GM19023 (cell line): ENCODE data around the gene COPS8.

Experiments
- ATAC-seq: cut with Tn5 transposase; IDR thresholded peaks from one replicate; pipeline ENCODE4 v1.9.1; 2021; ENCODE audit warnings: mild to moderate bottlenecking, moderate library complexity; ENCODE audit not compliant: unreplicated experiment

Gene COPS8

GRCh38 chr2:237064203-237065070 lies 21.3 kb upstream of the COPS8 start:
- ATAC-seq = no peak

- ATAC-seq = no peak
Observed at GRCh38 chr2:237065071-237065377, 20.7 kb upstream of the COPS8 start.

- no peak for ATAC-seq
Observed at GRCh38 chr2:237066396-237066795, 19.3 kb upstream of the COPS8 start.

- ATAC-seq = no peak
Observed at GRCh38 chr2:237068005-237068576, 17.6 kb upstream of the COPS8 start.

- ATAC-seq = no peak
Observed at GRCh38 chr2:237072067-237072931, 13.4 kb upstream of the COPS8 start.

GRCh38 chr2:237073552-237073951 lies 12.1 kb upstream of the COPS8 start:
- ATAC-seq = no peak

GRCh38 chr2:237074211-237074993 lies 11.3 kb upstream of the COPS8 start:
- ATAC-seq = no peak

GRCh38 chr2:237075749-237076599 lies 9.7 kb upstream of the COPS8 start:
- ATAC-seq = no peak

- ATAC-seq = no peak
Observed at GRCh38 chr2:237081596-237081995, 4.1 kb upstream of the COPS8 start.

- no peak for ATAC-seq
Observed at GRCh38 chr2:237083026-237083425, 2.7 kb upstream of the COPS8 start.

- ATAC-seq = no peak
Observed at GRCh38 chr2:237084444-237084843, 1.2 kb upstream of the COPS8 start.

- no peak for ATAC-seq
Observed at GRCh38 chr2:237090906-237091305, 5.2 kb downstream of the COPS8 start.

GRCh38 chr2:237091779-237092436 lies 6.2 kb downstream of the COPS8 start:
- no peak for ATAC-seq

GRCh38 chr2:237092506-237092905 lies 6.8 kb downstream of the COPS8 start:
- no peak for ATAC-seq

GRCh38 chr2:237092920-237093781 lies 7.5 kb downstream of the COPS8 start:
- no peak for ATAC-seq

GRCh38 chr2:237096201-237096600 lies 10.5 kb downstream of the COPS8 start:
- no peak for ATAC-seq

GRCh38 chr2:237096911-237097310 lies 11.2 kb downstream of the COPS8 start:
- no peak for ATAC-seq

- ATAC-seq = no peak
Observed at GRCh38 chr2:237097326-237097910, 11.7 kb downstream of the COPS8 start.
